A549 treated with Mapracorat at 1 μM for 4 hours (cell line): ENCODE data around the gene GPANK1. TPM values are rescaled to one million over a fixed set of nuclear protein-coding genes. Genes with fewer than 3 reads are reported as not detected.

ENCODE experiments used
- total RNA-seq: library from RNA; stranded (reverse); fragments of 200-300 nt; extraction: Qiagen RNA extraction; gene quantifications from 5 replicates; pipeline ENCODE4 v1.2.3, GENCODE V29; 2022

The GPANK1 gene
- 10.2 to 12.1 TPM (median 11.4 TPM) in 5 replicates for total RNA-seq

DNA sequence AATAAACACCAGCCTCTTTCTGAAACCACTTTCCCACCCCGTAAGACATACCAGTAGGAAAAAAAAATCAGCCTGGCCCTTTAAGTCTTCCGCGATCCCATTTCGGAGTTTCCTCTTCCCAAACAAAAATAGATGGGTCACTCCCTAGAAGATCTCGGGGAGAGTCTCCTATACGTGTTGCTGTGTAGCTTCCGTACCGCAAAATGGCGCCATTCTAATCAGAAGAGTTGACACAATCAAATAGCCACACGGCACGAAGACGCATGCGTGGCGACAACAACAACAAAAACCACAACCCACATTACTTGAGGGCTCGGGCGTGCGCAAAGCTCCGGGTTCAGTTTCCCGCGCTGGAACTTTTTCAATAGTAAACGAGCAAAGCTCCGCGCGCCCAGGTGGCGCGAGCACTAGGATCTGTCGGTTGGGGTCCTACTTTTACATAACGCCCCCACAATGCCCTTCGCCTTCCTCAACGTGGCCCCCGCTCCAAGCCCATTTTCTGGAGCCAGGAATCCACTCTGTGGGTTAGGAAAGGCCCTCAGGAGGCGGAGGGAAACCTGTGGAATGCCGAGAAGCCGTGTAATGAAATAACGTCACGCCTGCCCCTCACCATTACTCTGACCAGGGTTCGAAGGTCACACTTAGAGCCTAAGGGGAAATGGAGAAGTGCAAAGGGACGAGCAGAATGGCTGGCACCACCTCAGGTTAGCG, at the start of gene GPANK1:
GPANK1 (minus strand) TSS at position 208 of the 711 bp plus-strand sequence. CDS start 519 bp downstream, outside the sequence.

DNA sequence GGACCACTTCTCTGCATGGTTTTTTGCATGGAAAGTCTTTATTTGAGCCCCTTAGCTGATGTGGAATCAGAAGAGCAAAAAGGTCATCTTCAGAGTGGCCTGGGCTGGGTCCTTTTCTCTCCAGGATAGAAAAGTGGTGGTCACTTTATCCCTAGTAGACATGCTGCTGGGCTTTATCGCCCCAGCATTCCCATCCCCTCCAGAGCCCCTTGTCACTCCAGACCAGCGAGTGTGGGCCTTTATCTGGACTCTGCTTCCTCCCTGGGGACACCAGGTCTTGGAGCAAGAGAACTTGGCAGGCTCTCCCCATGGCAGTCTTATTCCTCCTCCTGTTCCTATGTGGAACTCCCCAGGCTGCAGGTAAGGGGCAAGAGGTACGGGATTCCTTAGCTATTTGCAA, 41.8 kb upstream of the GPANK1 start, which contains the start of gene LY6G6F:
LY6G6F (plus strand) TSS at position 268 of the 400 bp plus-strand sequence; CDS start at position 309, 41 bp downstream.

DNA sequence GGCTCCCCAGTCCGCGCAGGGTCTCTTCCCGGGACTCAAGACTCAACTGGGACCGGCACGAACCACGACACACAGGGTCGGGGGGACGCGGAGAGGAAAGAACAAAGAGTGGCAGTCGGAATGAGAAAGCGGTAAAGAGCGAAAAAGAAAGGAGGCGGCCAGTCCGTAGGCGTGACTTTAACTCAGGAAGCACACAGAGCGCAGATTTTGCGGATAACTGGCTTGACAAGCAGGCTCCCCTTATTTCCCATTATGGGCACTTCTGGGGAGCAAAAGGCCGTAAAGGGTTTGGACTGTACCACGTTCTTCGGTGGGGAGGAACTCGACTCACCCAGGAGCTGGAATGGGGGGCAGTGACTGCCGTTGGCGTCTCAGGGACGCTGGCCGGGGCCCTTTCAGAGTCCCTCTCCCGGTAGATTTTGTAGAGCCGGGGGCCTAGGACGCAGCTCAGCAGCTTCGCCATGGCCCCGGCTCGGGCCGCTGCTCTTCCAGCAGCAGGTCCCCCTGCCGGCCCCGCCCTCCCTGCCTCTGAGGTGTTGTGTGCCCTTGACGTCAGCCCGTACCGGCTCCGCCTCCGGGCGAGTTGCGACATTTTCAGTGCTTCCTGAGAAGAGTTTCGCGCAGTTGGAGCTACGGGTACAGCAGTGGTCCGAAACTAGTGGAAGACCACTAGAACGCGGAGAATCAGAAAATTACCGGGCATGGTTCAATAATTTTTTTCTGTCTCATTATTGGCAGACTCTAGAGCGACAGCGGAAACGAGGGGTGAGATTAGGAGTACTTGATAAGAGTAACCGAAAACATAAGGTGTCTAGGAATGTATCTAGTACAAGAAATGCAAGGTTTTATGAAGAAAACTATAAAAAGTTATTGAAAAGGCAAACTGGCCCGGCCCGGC, 38.3 kb upstream of the GPANK1 start, which contains the start of gene ABHD16A:
ABHD16A (minus strand) TSS at position 506 of the 898 bp plus-strand sequence; CDS start at position 463, 43 bp downstream.

DNA sequence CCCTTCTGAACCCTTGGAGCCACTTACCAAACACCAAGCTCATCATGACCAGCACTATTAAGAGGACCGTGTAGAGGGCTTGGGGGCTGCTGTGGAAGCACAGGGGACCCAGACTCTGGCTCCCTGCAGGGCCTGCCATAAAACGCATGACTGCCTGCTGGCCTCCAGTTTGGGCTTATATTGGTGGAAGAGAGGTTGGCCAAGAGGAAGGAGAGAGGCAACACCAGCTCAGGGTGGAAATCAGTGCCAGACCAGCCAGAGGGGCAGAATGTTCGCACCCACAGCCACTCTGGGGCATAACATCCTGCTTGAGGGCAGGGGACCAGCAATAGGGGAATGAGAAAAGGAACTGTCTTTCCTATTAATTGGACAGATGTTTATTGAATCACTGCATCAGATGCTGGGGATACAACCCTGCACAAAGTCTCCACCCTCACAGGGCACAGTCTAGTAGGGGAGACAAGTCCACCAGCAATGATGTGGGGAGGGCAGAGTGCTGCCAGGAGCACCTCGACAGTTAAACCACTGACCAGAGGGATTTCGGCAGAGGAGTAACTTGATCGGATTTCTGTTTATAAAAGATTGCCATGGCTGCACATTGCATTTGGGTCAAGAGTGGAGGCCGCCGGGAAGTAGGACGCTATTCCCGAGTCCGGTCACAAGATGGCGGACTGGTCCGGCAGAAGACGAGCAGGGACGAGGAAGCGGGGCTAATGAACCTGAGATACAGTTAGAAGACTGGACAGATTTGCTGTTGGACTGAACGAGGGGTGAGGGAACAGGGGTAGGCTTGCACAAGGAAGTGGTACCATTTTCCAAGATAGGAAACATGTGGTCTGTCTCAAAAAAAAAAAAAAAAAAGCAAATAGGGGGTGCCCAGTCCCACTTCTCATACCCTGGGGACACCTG, 15.7 kb upstream of the GPANK1 start, which contains the start of gene LY6G5C:
LY6G5C (minus strand) TSS at position 842 of the 909 bp plus-strand sequence; CDS start at position 148, 694 bp downstream.

DNA sequence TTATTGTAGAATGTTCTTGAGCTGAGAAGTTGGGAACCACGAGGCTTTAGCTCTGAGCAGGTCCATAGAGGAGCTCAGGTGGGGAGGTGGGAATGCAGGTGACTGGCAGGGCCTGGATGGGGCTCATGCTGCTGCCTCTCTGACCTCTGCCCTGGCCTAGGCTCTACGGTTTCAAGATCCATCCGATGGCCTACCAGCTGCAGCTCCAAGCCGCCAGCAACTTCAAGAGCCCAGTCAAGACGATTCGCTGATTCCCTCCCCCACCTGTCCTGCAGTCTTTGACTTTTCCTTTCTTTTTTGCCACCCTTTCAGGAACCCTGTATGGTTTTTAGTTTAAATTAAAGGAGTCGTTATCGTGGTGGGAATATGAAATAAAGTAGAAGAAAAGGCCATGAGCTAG, 4.9 kb upstream of the GPANK1 start, which contains the start of gene LY6G5B:
LY6G5B (plus strand) TSS at position 301 of the 400 bp plus-strand sequence. CDS start 975 bp downstream, outside the sequence.

DNA sequence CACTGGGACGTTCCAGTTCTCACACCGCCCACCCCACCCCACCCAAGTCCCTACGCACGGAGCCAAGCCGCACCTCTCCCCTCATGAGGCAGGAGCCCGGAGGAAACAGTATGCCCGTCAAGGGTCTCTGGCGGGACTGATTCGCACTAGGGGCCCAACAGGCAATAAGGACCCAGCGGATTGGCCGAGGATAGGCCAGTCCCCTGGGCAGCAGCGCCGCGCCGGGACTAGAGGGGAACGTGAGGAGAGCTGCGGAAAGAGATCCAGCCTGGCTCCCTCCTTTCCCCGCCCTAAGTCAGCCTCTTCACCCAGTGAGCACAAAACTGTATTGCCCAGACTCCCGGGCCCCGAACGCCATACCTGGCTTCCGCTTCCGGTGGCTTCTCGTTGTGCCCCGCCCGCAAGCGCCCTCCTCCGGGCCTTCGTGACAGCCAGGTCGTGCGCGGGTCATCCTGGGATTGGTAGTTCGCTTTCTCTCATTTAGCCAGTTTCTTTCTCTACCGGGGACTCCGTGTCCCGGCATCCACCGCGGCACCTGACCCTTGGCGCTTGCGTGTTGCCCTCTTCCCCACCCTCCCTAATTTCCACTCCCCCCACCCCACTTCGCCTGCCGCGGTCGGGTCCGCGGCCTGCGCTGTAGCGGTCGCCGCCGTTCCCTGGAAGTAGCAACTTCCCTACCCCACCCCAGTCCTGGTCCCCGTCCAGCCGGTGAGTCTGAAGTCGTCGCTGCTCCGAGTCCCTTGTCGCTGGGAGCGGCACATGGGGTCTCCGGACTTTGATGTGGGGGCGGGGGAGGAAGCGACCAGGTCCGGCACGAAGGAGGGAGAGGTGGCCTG, 922 bp upstream of the GPANK1 start, which contains the start of gene CSNK2B:
CSNK2B (plus strand) TSS at position 580 of the 836 bp plus-strand sequence. CDS start 752 bp downstream, outside the sequence.

DNA sequence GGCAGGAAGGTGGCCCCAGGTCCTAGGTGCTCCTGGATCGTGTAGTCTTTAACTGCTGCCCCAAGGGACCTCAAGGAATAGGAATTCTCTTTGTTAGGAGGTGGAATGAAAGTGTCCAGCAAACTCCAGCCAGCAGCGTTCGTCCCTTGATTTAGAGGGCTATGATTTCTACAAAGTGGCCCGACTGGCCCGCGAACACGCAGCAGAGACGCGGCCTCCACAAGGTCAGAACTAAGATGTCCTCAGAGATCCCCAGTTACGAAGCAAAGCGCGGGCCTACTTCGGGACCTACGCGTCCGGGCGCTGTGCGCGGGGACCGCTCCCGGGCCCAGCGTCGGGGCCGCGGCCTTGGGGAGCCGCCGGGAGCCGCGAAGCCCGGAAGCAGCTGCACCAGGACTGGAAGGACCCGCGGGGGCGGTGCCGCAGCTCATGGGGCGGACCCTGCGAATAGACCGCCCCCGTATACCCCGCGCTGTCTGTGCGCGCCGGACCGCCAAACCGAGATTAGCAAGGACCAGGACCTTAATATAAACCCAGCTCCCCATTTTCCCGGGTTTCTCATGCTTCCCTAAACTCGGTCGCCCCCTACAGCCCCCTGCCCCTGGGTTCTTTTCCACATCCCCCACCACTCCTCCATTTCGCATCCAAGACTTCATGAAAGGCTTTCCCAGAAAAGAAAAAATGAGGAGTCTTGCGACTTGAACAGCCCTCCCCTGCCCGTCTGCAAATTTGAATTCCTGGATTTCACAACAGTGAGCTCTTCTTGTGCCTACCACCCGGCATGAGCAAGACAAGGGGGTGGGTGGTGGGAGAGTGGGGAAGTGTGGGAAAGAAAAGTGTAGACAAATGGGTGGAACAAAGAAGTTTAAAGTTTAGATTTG, 4.2 kb downstream of the GPANK1 start, which contains the start of gene C6orf47:
C6orf47 (minus strand) TSS at position 398 of the 881 bp plus-strand sequence. CDS start 831 bp downstream, outside the sequence.

DNA sequence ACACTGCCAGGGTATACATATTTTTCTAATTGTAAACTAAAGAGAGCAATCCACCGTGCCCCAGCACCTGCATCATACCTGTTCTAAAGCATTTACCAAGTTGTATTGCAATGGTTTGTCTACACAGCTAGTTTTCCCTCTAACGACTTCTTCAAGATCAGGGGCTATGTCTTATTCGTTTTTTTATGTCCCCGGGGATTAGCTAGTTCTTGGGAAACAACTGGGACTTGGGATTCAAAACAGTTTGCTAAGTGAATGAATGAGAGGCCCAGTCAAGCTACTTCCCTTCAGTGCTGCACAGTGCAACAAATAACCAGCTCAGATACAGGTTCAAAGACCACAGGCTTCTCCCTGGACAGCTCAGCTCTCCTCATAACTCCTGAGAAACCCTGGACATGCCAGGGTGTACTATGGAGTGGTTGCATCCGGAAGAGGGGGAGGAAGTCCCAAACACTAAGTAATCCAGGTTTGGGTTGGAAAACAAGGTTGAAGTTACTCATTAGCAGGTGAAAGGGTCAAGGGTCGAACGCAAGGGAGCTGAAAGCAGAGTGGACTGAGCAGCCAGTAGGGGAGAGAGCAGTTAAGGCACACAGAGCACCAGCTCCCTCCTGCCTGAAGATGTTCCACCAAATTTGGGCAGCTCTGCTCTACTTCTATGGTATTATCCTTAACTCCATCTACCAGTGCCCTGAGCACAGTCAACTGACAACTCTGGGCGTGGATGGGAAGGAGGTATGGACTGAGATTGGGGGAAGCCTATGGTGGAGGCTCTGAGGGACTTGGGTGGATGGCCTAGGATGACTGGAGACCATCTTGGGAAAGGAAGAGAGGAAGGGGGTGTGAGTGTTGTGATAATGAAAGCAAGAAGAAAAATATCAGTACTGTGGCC, 9.2 kb downstream of the GPANK1 start, which contains the start of gene APOM:
APOM (plus strand) TSS at position 546 of the 889 bp plus-strand sequence; CDS start at position 619, 73 bp downstream.

DNA sequence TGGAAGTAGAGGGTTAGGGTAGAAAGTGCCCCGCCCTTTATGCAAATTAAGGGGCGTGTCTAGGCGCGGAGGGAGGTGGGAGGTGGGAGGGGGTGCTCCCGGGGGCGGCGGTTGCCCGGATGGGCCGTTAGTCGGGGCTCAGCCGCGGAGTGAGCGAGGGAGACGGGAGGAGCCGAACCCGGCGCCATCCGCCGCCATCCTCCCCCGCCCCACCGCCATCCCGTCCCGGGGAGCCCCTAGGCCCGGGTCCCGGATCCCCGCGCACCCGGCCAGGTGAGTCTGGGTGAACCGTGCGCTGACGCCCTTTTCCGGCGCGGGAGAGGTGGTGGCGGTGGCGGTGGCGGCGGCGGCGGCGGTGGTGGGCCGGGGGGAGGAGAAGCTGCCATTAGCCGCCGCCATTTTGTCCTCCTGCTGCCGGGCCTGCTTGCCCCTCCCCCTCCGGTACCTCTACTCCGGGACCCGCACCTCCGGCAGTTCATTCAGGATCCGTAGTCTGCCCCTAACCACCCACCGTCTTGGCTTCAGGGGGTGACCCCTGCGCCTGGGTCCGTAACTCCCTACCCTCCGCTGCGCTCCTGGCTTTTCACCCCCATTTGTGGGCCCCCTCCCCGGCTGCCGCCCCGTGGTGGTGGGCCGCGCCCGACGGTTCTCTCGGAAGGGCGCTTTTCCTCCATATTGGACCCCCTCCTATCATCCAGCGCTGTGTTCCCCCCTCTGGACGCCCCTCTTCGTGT, 44.0 kb downstream of the GPANK1 start, which contains the start of gene PRRC2A:
PRRC2A (plus strand) TSS at position 130 of the 734 bp plus-strand sequence. CDS start 2,075 bp downstream, outside the sequence.

DNA sequence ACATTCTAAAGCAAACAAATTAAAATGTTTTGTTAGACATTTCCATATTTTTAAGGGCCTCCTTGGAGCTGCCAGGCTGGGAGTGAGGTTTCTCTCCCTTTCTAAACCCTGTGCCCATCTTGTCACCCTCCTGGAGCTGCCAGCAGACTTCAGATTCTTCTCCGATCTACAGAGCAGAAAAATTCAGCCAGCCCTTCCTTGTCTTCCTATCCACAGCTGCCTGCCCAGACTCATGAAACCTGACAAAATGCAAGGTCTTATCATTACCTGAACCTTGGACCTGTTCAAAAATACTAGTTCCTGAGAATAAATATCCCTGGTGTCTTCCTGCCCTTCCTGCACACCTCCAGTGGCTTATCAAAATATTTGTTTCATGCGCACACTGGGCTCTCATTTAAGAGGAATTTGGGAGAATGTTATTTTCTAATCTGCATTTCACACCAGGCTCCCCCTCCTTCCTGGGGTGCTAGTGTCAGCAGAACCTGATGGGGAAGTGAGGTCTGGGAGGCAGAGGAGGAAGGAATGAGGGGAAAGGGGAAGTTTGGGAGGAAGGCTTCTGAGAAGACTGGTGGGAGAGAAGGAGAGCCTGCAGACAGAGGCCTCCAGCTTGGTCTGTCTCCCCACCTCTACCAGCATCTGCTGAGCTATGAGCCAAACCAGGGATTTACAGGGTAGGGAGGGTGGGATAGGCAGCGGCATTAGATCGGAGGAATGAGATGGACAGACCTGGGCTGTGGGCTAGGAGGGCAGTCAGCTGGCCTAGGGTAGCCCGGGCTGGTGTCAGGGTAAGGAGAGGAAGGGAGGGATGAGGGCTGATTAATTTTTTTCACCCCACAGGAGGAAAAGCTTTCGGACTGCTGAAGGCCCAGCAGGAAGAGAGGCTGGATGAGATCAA, 49.9 kb downstream of the GPANK1 start, which contains the start of gene AIF1:
AIF1 (plus strand) TSS at position 551 of the 895 bp plus-strand sequence; CDS start at position 647, 96 bp downstream.

Other genes starting within 250 kb of the GPANK1 start
- gene MICB, start 166.9 kb downstream of the GPANK1 start, total RNA-seq: 6.0 to 8.1 TPM (median 7.5 TPM) in 5 replicates
- not detected in 5 replicates for gene MCCD1, start 136.0 kb downstream of the GPANK1 start, total RNA-seq
- gene DDX39B, start 123.0 kb downstream of the GPANK1 start, total RNA-seq: 336 to 391 TPM (median 386 TPM) in 5 replicates
- gene ATP6V1G2, start 118.4 kb downstream of the GPANK1 start, total RNA-seq: 0.35 to 0.98 TPM (median 0.50 TPM) in 5 replicates
- 9.0 to 12.4 TPM (median 11.7 TPM) in 5 replicates for gene NFKBIL1, start 117.4 kb downstream of the GPANK1 start, total RNA-seq
- gene LTA, start 92.7 kb downstream of the GPANK1 start, total RNA-seq: 0.10 to 0.16 TPM (median 0.12 TPM) in 3 of 5 replicates, not detected in the others
- gene TNF, start 89.4 kb downstream of the GPANK1 start, total RNA-seq: 0.07 to 0.15 TPM (median 0.14 TPM) in 3 of 5 replicates, not detected in the others
- gene LTB, start 82.6 kb downstream of the GPANK1 start, total RNA-seq: 0.35 to 0.88 TPM (median 0.51 TPM) in 5 replicates
- 0.16 to 0.36 TPM in 2 of 5 replicates, not detected in the others for gene LST1, start 78.7 kb downstream of the GPANK1 start, total RNA-seq
- gene NCR3, start 72.0 kb downstream of the GPANK1 start, total RNA-seq: not detected in 5 replicates
- not detected in 5 replicates for gene AIF1, start 49.8 kb downstream of the GPANK1 start, total RNA-seq
- 68.4 to 87.7 TPM (median 84.8 TPM) in 5 replicates for gene PRRC2A, start 44.3 kb downstream of the GPANK1 start, total RNA-seq
- gene BAG6, start 12.3 kb downstream of the GPANK1 start, total RNA-seq: 106 to 148 TPM (median 138 TPM) in 5 replicates
- 2.8 to 3.7 TPM (median 2.9 TPM) in 5 replicates for gene APOM, start 9.1 kb downstream of the GPANK1 start, total RNA-seq
- 11.1 to 12.4 TPM (median 11.6 TPM) in 5 replicates for gene C6orf47, start 4.2 kb downstream of the GPANK1 start, total RNA-seq
- 167 to 177 TPM (median 171 TPM) in 5 replicates for gene CSNK2B, start 1.1 kb upstream of the GPANK1 start, total RNA-seq
- gene LY6G5B, start 5.0 kb upstream of the GPANK1 start, total RNA-seq: 2.1 to 5.7 TPM (median 3.8 TPM) in 5 replicates
- 0.92 to 1.6 TPM (median 1.1 TPM) in 5 replicates for gene LY6G5C, start 16.1 kb upstream of the GPANK1 start, total RNA-seq
- gene ABHD16A, start 38.3 kb upstream of the GPANK1 start, total RNA-seq: 11.3 to 19.8 TPM (median 18.4 TPM) in 5 replicates
- not detected in 5 replicates for gene LY6G6F, start 41.9 kb upstream of the GPANK1 start, total RNA-seq
- not detected in 5 replicates for gene LY6G6D, start 50.4 kb upstream of the GPANK1 start, total RNA-seq
- 0.21 to 0.24 TPM (median 0.23 TPM) in 3 of 5 replicates, not detected in the others for gene LY6G6C, start 56.7 kb upstream of the GPANK1 start, total RNA-seq
- gene MPIG6B, start 58.4 kb upstream of the GPANK1 start, total RNA-seq: not detected in 5 replicates
- gene DDAH2, start 64.3 kb upstream of the GPANK1 start, total RNA-seq: 28.3 to 32.5 TPM (median 31.8 TPM) in 5 replicates
- gene CLIC1, start 71.5 kb upstream of the GPANK1 start, total RNA-seq: 471 to 496 TPM (median 485 TPM) in 5 replicates
- gene MSH5, start 75.0 kb upstream of the GPANK1 start, total RNA-seq: 11.8 to 15.5 TPM (median 13.1 TPM) in 5 replicates
- 2.6 to 5.2 TPM (median 4.3 TPM) in 5 replicates for gene SAPCD1, start 97.7 kb upstream of the GPANK1 start, total RNA-seq
- gene VWA7, start 112.3 kb upstream of the GPANK1 start, total RNA-seq: 0.72 to 2.2 TPM (median 1.4 TPM) in 5 replicates
- gene VARS1, start 130.8 kb upstream of the GPANK1 start, total RNA-seq: 45.6 to 60.9 TPM (median 53.8 TPM) in 5 replicates
- gene LSM2, start 142.0 kb upstream of the GPANK1 start, total RNA-seq: 51.0 to 62.8 TPM (median 60.8 TPM) in 5 replicates
- 1.3 to 1.8 TPM (median 1.5 TPM) in 5 replicates for gene HSPA1L, start 150.3 kb upstream of the GPANK1 start, total RNA-seq
- gene HSPA1A, start 150.5 kb upstream of the GPANK1 start, total RNA-seq: 132 to 252 TPM (median 194 TPM) in 5 replicates
- gene HSPA1B, start 162.7 kb upstream of the GPANK1 start, total RNA-seq: 89.4 to 177 TPM (median 151 TPM) in 5 replicates
- 21.6 to 33.6 TPM (median 26.8 TPM) in 5 replicates for gene NEU1, start 197.8 kb upstream of the GPANK1 start, total RNA-seq
- gene SLC44A4, start 214.0 kb upstream of the GPANK1 start, total RNA-seq: 0.15 TPM in 1 of 5 replicates, not detected in the others
- gene EHMT2, start 232.7 kb upstream of the GPANK1 start, total RNA-seq: 19.9 to 30.0 TPM (median 29.0 TPM) in 5 replicates
- 2.4 to 4.1 TPM (median 3.7 TPM) in 5 replicates for gene ZBTB12, start 237.1 kb upstream of the GPANK1 start, total RNA-seq